Neural progenitor cell (in vitro differentiated cells): Measurements from ENCODE around the gene NNMT.

ENCODE experiments used
- EZH2 ChIP-seq: fragments of 200-600 bp; sonication (generic); IDR thresholded peaks from 2 replicates; pipeline ENCODE4 v1.6.1; 2017; ENCODE audit warnings: antibody characterized with exemption, mild to moderate bottlenecking, moderate library complexity
- EZH2phosphoT487 ChIP-seq: fragments of 200-600 bp; sonication (generic); IDR thresholded peaks from 2 replicates; pipeline ENCODE4 v1.6.1; 2017; ENCODE audit warnings: antibody characterized with exemption
- TF ChIP-seq, protein P1 (sequence below): fragments of 200-600 bp; sonication (generic); IDR thresholded peaks from 2 replicates; pipeline ENCODE4 v1.5.1; 2017; ENCODE audit warnings: antibody characterized with exemption, mild to moderate bottlenecking

DNA sequence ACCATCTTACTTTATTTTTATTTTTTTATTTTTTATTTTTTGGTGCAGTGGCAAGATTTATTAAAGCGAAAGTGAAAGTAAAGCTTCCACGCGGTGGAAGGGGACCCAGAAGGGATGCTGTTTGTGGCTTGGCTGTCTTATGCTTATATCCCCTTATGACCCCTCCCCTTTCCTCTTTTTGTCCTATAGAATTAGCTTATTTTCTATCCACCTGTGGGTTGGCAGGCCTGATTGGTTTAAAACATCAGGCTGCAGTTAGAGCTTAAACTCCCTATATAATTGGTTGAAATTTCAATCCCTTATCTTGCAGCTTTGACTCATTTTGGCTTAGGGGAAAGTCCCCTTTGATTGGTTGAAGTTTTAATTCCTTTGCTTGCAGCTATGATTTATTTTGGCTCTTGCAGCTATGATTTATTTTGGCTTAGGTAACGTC lies 50.5 kb downstream of the NNMT start:
- TF ChIP-seq, protein P1, sequence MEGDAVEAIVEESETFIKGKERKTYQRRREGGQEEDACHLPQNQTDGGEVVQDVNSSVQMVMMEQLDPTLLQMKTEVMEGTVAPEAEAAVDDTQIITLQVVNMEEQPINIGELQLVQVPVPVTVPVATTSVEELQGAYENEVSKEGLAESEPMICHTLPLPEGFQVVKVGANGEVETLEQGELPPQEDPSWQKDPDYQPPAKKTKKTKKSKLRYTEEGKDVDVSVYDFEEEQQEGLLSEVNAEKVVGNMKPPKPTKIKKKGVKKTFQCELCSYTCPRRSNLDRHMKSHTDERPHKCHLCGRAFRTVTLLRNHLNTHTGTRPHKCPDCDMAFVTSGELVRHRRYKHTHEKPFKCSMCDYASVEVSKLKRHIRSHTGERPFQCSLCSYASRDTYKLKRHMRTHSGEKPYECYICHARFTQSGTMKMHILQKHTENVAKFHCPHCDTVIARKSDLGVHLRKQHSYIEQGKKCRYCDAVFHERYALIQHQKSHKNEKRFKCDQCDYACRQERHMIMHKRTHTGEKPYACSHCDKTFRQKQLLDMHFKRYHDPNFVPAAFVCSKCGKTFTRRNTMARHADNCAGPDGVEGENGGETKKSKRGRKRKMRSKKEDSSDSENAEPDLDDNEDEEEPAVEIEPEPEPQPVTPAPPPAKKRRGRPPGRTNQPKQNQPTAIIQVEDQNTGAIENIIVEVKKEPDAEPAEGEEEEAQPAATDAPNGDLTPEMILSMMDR, result no peak
- TF ChIP-seq EZH2, result no peak
- no peak for TF ChIP-seq EZH2phosphoT487
